IMR-90 (cell line): ENCODE data around the gene COA4.

Experiments used
- BHLHE40 ChIP-seq: fragments of 150-350 bp; IDR thresholded peaks from 2 replicates; pipeline ENCODE4 v1.6.1; 2016; ENCODE audit warnings: mild to moderate bottlenecking, low read depth, low read length
- CEBPB ChIP-seq: IDR thresholded peaks from 2 replicates; pipeline ENCODE4 v1.6.1; 2012; ENCODE audit warnings: low read depth, low read length, improper control_type of control experiment
- CTCF ChIP-seq: conservative IDR thresholded peaks from 2 replicates; pipeline ENCODE4 v1.5.1; 2012; ENCODE audit warnings: mild to moderate bottlenecking, low read depth, low read length, improper control_type of control experiment
- ELK1 ChIP-seq: fragments of 150-350 bp; IDR thresholded peaks from 2 replicates; pipeline ENCODE4 v1.6.1; 2016; ENCODE audit warnings: low read depth, mild to moderate bottlenecking, low read length, moderate library complexity, borderline replicate concordance
- POLR2A ChIP-seq: IDR thresholded peaks from 2 replicates; pipeline ENCODE4 v1.6.1; 2012; ENCODE audit warnings: mild to moderate bottlenecking, low read depth, low read length
- RAD21 ChIP-seq: IDR thresholded peaks from 2 replicates; pipeline ENCODE4 v1.6.1; 2012; ENCODE audit warnings: low read length, improper control_type of control experiment
- SMC3 ChIP-seq: fragments of 150-350 bp; IDR thresholded peaks from 2 replicates; pipeline ENCODE4 v1.6.1; 2016; ENCODE audit warnings: low read depth, mild to moderate bottlenecking, antibody characterized with exemption, low read length, moderate library complexity

GRCh38 chr11:73876424-73877310, at the start of gene COA4, which contains the start of gene PAAF1:
- TF ChIP-seq CTCF: no peak
- TF ChIP-seq SMC3: no peak
- TF ChIP-seq ELK1: no peak
- TF ChIP-seq POLR2A: peak; percentile 68; the same call in 1 of the 2 replicates
- peak; percentile 93 for TF ChIP-seq BHLHE40
- no peak for TF ChIP-seq RAD21
- no peak for TF ChIP-seq CEBPB
